Glomerular endothelial cell (primary cell): ENCODE results near the gene TOMM22. TPM values are rescaled to one million over a fixed set of nuclear protein-coding genes. Genes with fewer than 3 reads are reported as not detected.
"Not testable (repeated sequence)": the region's sequence is repeated elsewhere in the genome, so short reads cannot be mapped to it uniquely, and the experiment has no call there.

ENCODE experiments used
- DNase-seq: peaks from one replicate; pipeline ENCODE4 v3.0.0-alpha.2; 2011; ENCODE audit warnings: low read depth, low spot score; ENCODE audit errors: extremely low read depth
- total RNA-seq: library from RNA; depleted of rRNA; stranded (reverse); fragments of >200 nt; gene quantifications from 2 replicates; pipeline ENCODE4 v1.2.3, GENCODE V29; 2015

TOMM22 gene
- 38.9 and 57.0 TPM in 2 replicates for total RNA-seq

- DNase-seq = no peak
Measured at GRCh38 chr22:38681582-38682335, at the start of gene TOMM22. Gene TOMM22 (plus strand): TSS chr22:38681957. CDS start chr22:38681979, 22 bp downstream.

GRCh38 chr22:38632528-38632927 lies 49.2 kb upstream of the TOMM22 start:
- no peak for DNase-seq

GRCh38 chr22:38638216-38638615 lies 43.5 kb upstream of the TOMM22 start:
- no peak for DNase-seq

- DNase-seq = no peak
Measured at GRCh38 chr22:38638728-38639127, 43.0 kb upstream of the TOMM22 start.

GRCh38 chr22:38641476-38642040 lies 40.2 kb upstream of the TOMM22 start:
- DNase-seq = no peak

- not testable (repeated sequence) for DNase-seq
Measured at GRCh38 chr22:38644245-38644644, 37.5 kb upstream of the TOMM22 start.

- DNase-seq = no peak
Measured at GRCh38 chr22:38645430-38645829, 36.3 kb upstream of the TOMM22 start.

- no peak for DNase-seq
Measured at GRCh38 chr22:38649841-38650522, 31.8 kb upstream of the TOMM22 start.

GRCh38 chr22:38652859-38653258 lies 28.9 kb upstream of the TOMM22 start:
- DNase-seq = no peak

- no peak for DNase-seq
Measured at GRCh38 chr22:38653741-38654140, 28.0 kb upstream of the TOMM22 start.

- DNase-seq = no peak
Measured at GRCh38 chr22:38655519-38656255, 26.1 kb upstream of the TOMM22 start.

- peak; percentile 72 for DNase-seq
Measured at GRCh38 chr22:38656256-38657044, 25.3 kb upstream of the TOMM22 start, which contains the start of the genes CBY1 and FAM227A. Gene CBY1 (plus strand): TSS chr22:38656638. CDS start chr22:38668055, 11,417 bp downstream. Gene FAM227A (minus strand): TSS chr22:38656392. CDS start chr22:38650168, 6,224 bp downstream.

- no peak for DNase-seq
Measured at GRCh38 chr22:38657045-38657909, 24.5 kb upstream of the TOMM22 start.

GRCh38 chr22:38674888-38675287 lies 6.9 kb upstream of the TOMM22 start:
- no peak for DNase-seq

- no peak for DNase-seq
Measured at GRCh38 chr22:38675833-38676232, 5.9 kb upstream of the TOMM22 start.

- no peak for DNase-seq
Measured at GRCh38 chr22:38684895-38685294, 3.1 kb downstream of the TOMM22 start.

GRCh38 chr22:38685761-38686160 lies 4.0 kb downstream of the TOMM22 start:
- DNase-seq = no peak

GRCh38 chr22:38689651-38690050 lies 7.9 kb downstream of the TOMM22 start:
- DNase-seq = no peak

- no peak for DNase-seq
Measured at GRCh38 chr22:38694049-38694448, 12.3 kb downstream of the TOMM22 start.
